Measurements from ENCODE around the gene TFCP2. TPM values are rescaled to one million over a fixed set of nuclear protein-coding genes. Genes with fewer than 3 reads are reported as not detected.

Gene TFCP2
- total and polyA plus RNA-seq, 2 of the 13 experiments (the other 11 are each of a cell fraction or from before 2014, with no cell fraction given): 7.6 to 10.0 TPM

- TF ChIP-seq FOXP4 (CRISPR knock-in tag; IDR thresholded peaks at IDR 0.05) (peak; percentile 59; the same call in 1 of the 2 replicates), ZNF687 (CRISPR knock-in tag; IDR thresholded peaks at IDR 0.05) (peak; percentile 58), GPN1 (CRISPR knock-in tag; IDR thresholded peaks at IDR 0.05; ENCODE audit: borderline replicate concordance) (no peak), ERF (CRISPR knock-in tag; IDR thresholded peaks at IDR 0.05) (0 out of 2 replicates have a peak, but pooled peaks have one; percentile 25), TEAD2 (CRISPR knock-in tag; IDR thresholded peaks at IDR 0.05) (no peak), SALL1 (CRISPR knock-in tag; IDR thresholded peaks at IDR 0.05) (peak; percentile 79), ZNF782 (CRISPR knock-in tag; IDR thresholded peaks at IDR 0.05; ENCODE audit: borderline replicate concordance) (peak; percentile 59; the same call in 1 of the 2 replicates), FOXA3 (CRISPR knock-in tag; IDR thresholded peaks at IDR 0.05) (peak; percentile 56), XRCC5 (optimal IDR thresholded peaks at IDR 0.05; ENCODE audit: low read length) (peak; percentile 39), ZFP91 (CRISPR knock-in tag; IDR thresholded peaks at IDR 0.05; ENCODE audit: borderline replicate concordance) (0 out of 2 replicates have a peak, but pooled peaks have one; percentile 19), ZSCAN29 (CRISPR knock-in tag; conservative IDR thresholded peaks at IDR 0.05) (0 out of 2 replicates have a peak, but pooled peaks have one; percentile 20), SOX6 (IDR thresholded peaks at IDR 0.05) (no peak), SOX6 (CRISPR knock-in tag; IDR thresholded peaks at IDR 0.05) (peak; percentile 72), ZBTB14 (CRISPR knock-in tag; IDR thresholded peaks at IDR 0.05) (no peak), ZNF343 (CRISPR knock-in tag; IDR thresholded peaks at IDR 0.05) (0 out of 2 replicates have a peak, but pooled peaks have one; percentile 44), ZFY (CRISPR knock-in tag; IDR thresholded peaks at IDR 0.05) (peak; percentile 39), HIC2 (CRISPR knock-in tag; IDR thresholded peaks at IDR 0.05; ENCODE audit: low read depth) (no peak), ZBTB42 (CRISPR knock-in tag; IDR thresholded peaks at IDR 0.05) (no peak)
These were observed 25.8 kb upstream of the TFCP2 start (continued) for GRCh38 chr12:51198568-51199365.

All from HepG2 (cell line).